ENCODE data around the gene SESN3.

- no peak for TF ChIP-seq CTCF (IDR thresholded peaks at IDR 0.05)
- TF ChIP-seq POLR2AphosphoS5 (IDR thresholded peaks at IDR 0.05) = no peak
These were observed 69.8 kb downstream of the SESN3 start for GRCh38 chr11:95161248-95161647.
